PC-3 (cell line): ENCODE data around the gene ANXA6. TPM values are rescaled to one million over a fixed set of nuclear protein-coding genes. Genes with fewer than 3 reads are reported as not detected.

Source experiments
- ATAC-seq: fragments of 200-7000 bp; cut with Tn5 transposase; 2 replicates; pipeline ENCODE4 v1.9.1; 2020; ENCODE audit warnings: mild to moderate bottlenecking, moderate library complexity
- BruUV-seq: library from RNA; stranded (reverse); fragments of 400-500 nt; replicated peaks from 2 replicates; lab custom pipeline; 2021; lab: Mats Ljungman, UMichigan
- CTCF ChIA-PET: fragments of 300-600 bp; sonication (Branson Sonifier 250); formaldehyde crosslinking; loops from one replicate; lab custom pipeline; 2022; ENCODE audit warnings: antibody characterized with exemption; lab: Charles Lee
- POLR2A ChIA-PET: fragments of 300-600 bp; sonication (Branson Sonifier 250); formaldehyde crosslinking; loops from one replicate; lab custom pipeline; 2022; ENCODE audit warnings: antibody characterized with exemption; ENCODE audit not compliant: unreplicated experiment; lab: Charles Lee
- DNase-seq: peaks from one replicate; pipeline ENCODE4 v3.0.0-alpha.2; 2015
- H2AFZ ChIP-seq: fragments of 300-600 bp; sonication (generic); 2 replicates; pipeline ENCODE4 v1.6.0; 2016; ENCODE audit warnings: antibody characterized with exemption, low read length
- H3F3A ChIP-seq: fragments of 300-600 bp; sonication (generic); one replicate; pipeline ENCODE4 v1.6.0; 2017; ENCODE audit warnings: antibody characterized with exemption, low read length, control low read depth, mild to moderate bottlenecking; ENCODE audit not compliant: unreplicated experiment
- H3K27ac ChIP-seq: fragments of 300-600 bp; sonication (generic); 2 replicates; pipeline ENCODE4 v1.5.1; 2016; ENCODE audit warnings: mild to moderate bottlenecking, low read length
- H3K27me3 ChIP-seq: fragments of 300-600 bp; sonication (generic); 2 replicates; pipeline ENCODE4 v1.6.1; 2016; ENCODE audit warnings: low read length, mixed read lengths
- H3K36me3 ChIP-seq: fragments of 300-600 bp; sonication (generic); 2 replicates; pipeline ENCODE4 v1.6.1; 2016; ENCODE audit warnings: low read depth, mixed run types, low read length, mixed read lengths
- H3K4me1 ChIP-seq: fragments of 300-600 bp; sonication (generic); 2 replicates; pipeline ENCODE4 v1.5.1; 2016; ENCODE audit warnings: low read length; ENCODE audit not compliant: insufficient read depth
- H3K4me2 ChIP-seq: fragments of 300-600 bp; sonication (generic); 2 replicates; pipeline ENCODE4 v1.6.0; 2016; ENCODE audit warnings: low read length
- H3K4me3 ChIP-seq: fragments of 300-600 bp; sonication (generic); 2 replicates; pipeline ENCODE4 v1.5.1; 2016; ENCODE audit warnings: mild to moderate bottlenecking, low read length, mixed read lengths
- H3K79me2 ChIP-seq: fragments of 300-600 bp; sonication (generic); 2 replicates; pipeline ENCODE4 v1.6.1; 2017; ENCODE audit warnings: low read length, mixed read lengths
- H3K9ac ChIP-seq: fragments of 300-600 bp; sonication (generic); 2 replicates; pipeline ENCODE4 v1.6.0; 2016; ENCODE audit warnings: mild to moderate bottlenecking, low read length
- H3K9me2 ChIP-seq: fragments of 300-600 bp; sonication (generic); replicated peaks from 2 replicates; pipeline ENCODE4 v1.6.1; 2016; ENCODE audit warnings: mixed run types, low read length, mixed read lengths
- H3K9me3 ChIP-seq: fragments of 300-600 bp; sonication (generic); 2 replicates; pipeline ENCODE4 v1.6.1; 2016; ENCODE audit warnings: low read length, mixed read lengths
- H4K20me1 ChIP-seq: fragments of 300-600 bp; sonication (generic); 2 replicates; pipeline ENCODE4 v1.6.1; 2016; ENCODE audit warnings: low read length, mixed read lengths
- EZH2 ChIP-seq: fragments of 300-600 bp; sonication (generic); IDR thresholded peaks from one replicate; pipeline ENCODE4 v1.6.1; 2017; ENCODE audit warnings: antibody characterized with exemption, mild to moderate bottlenecking, low read length; ENCODE audit not compliant: unreplicated experiment
- EZH2phosphoT487 ChIP-seq: fragments of 300-600 bp; sonication (generic); IDR thresholded peaks from 2 replicates; pipeline ENCODE4 v1.6.1; 2018; ENCODE audit warnings: mild to moderate bottlenecking, antibody characterized with exemption, low read length, borderline replicate concordance
- intact Hi-C: fragments of 100-400 bp; cut with micrococcal nuclease; formaldehyde crosslinking; loops from 2 replicates; pipeline ENCODE4 v1.9.0; 2023
- total RNA-seq: library from RNA; depleted of rRNA; stranded (reverse); fragments of >200 nt; gene quantifications from 2 replicates; pipeline ENCODE4 v1.2.3, GENCODE V29; 2014
- TF ChIP-seq, protein P1 (sequence below): fragments of 300-600 bp; sonication (generic); conservative IDR thresholded peaks from 2 replicates; pipeline ENCODE4 v1.5.1; 2017; ENCODE audit warnings: antibody characterized with exemption, low read depth, mild to moderate bottlenecking, low read length

Gene ANXA6
- total RNA-seq, 1 experiment from 2014 or later, result 122 TPM

DNA sequence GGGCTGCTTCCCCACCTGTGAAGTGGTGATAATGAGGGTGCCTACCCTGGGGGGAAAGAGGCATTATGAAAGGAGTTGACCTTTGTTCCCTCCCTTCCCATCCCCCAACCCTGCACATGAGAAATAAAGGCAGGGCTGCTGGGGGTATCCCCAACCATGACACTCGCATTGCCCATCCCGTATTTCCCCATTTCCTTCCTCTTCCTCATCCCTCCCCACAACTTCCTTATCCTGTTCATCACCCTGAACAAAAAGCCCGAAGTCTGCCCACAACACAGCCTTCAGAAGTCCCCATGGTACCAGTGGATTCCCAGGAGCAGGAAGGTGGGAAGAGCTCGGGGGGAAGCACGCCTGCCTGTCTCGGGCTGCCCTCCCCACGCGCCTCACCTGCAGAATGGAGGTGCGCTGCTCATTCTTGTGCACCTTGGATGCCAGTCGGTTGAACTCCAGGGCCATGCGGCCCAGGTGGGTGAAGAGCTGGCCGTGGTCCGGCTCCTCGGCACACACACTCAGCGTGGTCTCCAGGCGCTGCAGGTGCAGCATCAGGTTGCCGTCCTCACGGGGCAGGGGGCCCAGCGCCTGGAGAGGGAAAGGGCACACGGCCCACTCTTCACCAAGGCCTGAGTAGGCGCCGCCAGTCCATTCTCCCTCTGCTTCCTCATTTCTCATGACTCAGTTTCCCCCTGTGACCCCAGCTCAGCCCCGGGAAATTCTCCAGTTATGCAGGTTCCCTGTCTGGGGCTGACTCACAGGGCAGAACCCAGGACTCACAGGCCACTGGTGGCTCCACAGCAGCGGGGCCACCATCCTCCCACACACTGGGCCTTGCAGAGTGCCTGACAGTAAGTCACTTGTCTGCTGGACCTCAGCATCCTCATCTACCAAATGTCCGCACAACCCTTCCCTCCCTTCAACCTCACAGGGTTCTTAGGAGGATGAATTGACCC is 100.9 kb downstream of the ANXA6 start:
- BruUV-seq, result no TSS peak
- Histone ChIP-seq H3K4me2 (no peak overlapping the region), H3K27me3 (no peaks in the 10 kb centered on the region), H3K27ac (no peak overlapping the region), H3K9ac (no peak overlapping the region), H3K9me2 (no peaks in the 10 kb centered on the region), H3F3A (no peaks in the 10 kb centered on the region), H3K9me3 (no peaks in the 10 kb centered on the region), H4K20me1 (no peaks in the 10 kb centered on the region), H3K4me1 (peaks cover 7% of the 10 kb centered on the region), H3K79me2 (no peaks in the 10 kb centered on the region), H3K4me3 (no peak overlapping the region), H3K36me3 (peaks cover 39% of the 10 kb centered on the region), H2AFZ (no peak overlapping the region)
- DNase-seq, result no peak
- intact Hi-C loops, result no loop called here
- no peak for TF ChIP-seq EZH2phosphoT487
- TF ChIP-seq, protein P1, sequence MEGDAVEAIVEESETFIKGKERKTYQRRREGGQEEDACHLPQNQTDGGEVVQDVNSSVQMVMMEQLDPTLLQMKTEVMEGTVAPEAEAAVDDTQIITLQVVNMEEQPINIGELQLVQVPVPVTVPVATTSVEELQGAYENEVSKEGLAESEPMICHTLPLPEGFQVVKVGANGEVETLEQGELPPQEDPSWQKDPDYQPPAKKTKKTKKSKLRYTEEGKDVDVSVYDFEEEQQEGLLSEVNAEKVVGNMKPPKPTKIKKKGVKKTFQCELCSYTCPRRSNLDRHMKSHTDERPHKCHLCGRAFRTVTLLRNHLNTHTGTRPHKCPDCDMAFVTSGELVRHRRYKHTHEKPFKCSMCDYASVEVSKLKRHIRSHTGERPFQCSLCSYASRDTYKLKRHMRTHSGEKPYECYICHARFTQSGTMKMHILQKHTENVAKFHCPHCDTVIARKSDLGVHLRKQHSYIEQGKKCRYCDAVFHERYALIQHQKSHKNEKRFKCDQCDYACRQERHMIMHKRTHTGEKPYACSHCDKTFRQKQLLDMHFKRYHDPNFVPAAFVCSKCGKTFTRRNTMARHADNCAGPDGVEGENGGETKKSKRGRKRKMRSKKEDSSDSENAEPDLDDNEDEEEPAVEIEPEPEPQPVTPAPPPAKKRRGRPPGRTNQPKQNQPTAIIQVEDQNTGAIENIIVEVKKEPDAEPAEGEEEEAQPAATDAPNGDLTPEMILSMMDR, result no peak
- no peak for TF ChIP-seq EZH2
- no peak for ATAC-seq
- ChIA-PET CTCF (no interaction called here), POLR2A (no interaction called here)

GRCh38 chr5:151055336-151055735 is 102.2 kb downstream of the ANXA6 start:
- BruUV-seq, result no TSS peak
- no peak overlapping the region for H3K4me3 ChIP-seq
- H2AFZ ChIP-seq, result no peak overlapping the region
- DNase-seq (no peak), ATAC-seq (no peak)
- no peaks in the 10 kb centered on the region for H4K20me1 ChIP-seq
- H3K4me1 ChIP-seq, result peaks cover 5% of the 10 kb centered on the region
- CTCF ChIA-PET, result interaction anchor here (0.6 kb wide), 1 partner anchor 60 kb away, joined by 3 read pairs; no protein-coding TSS in a partner anchor
- H3K27me3 ChIP-seq, result no peaks in the 10 kb centered on the region
- H3K9me3 ChIP-seq, result no peaks in the 10 kb centered on the region
- H3K79me2 ChIP-seq, result no peaks in the 10 kb centered on the region
- H3K36me3 ChIP-seq, result peaks cover 36% of the 10 kb centered on the region
- POLR2A ChIA-PET, result interaction anchor here (0.9 kb wide), 1 partner anchor 21 kb away, joined by 4 read pairs; no protein-coding TSS in a partner anchor
- no peak for TF ChIP-seq EZH2
- H3F3A ChIP-seq, result no peaks in the 10 kb centered on the region
- intact Hi-C loops, result loop anchor here (2.0 kb wide), 1 partner anchor 25 kb away; the partner anchor contains the start of gene TNIP1
- no peak overlapping the region for H3K27ac ChIP-seq
- no peak overlapping the region for H3K9ac ChIP-seq
- no peak overlapping the region for H3K4me2 ChIP-seq
- no peaks in the 10 kb centered on the region for H3K9me2 ChIP-seq

DNA sequence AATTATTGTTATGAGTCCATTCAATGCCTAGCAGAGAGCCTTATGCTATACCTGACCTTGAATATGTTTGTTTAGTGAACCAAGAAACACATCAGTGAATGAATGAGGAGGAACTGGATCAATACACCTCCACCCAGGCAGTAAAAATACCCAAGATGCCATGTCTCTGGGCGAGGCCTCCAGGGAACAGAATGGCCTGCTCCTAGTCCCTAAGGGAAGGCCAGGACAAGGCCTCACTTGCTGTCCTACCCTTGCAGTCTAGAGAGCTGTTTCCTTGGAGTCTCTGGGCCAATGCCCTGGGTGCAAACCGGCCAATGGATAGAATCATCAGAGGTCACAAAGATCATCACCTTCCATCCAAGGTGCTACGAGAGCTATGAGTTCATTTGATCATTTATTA is 102.9 kb downstream of the ANXA6 start:
- no peaks in the 10 kb centered on the region for H3K27me3 ChIP-seq
- H3K9me3 ChIP-seq, result no peaks in the 10 kb centered on the region
- intact Hi-C loops, result loop anchor here (2.0 to 5.0 kb wide), 2 partner anchors 26 to 108 kb away; partner anchors contain the start of gene TNIP1
- H3K9me2 ChIP-seq, result no peaks in the 10 kb centered on the region
- no peak overlapping the region for H3K27ac ChIP-seq
- H3K79me2 ChIP-seq, result no peaks in the 10 kb centered on the region
- H3K4me1 ChIP-seq, result no peaks in the 10 kb centered on the region
- H2AFZ ChIP-seq, result no peak overlapping the region
- H4K20me1 ChIP-seq, result no peaks in the 10 kb centered on the region
- ATAC-seq (peak; percentile 69), DNase-seq (peak; percentile 18)
- peaks cover 34% of the 10 kb centered on the region for H3K36me3 ChIP-seq
- ChIA-PET POLR2A (interaction anchor here (0.9 kb wide), 1 partner anchor 22 kb away, joined by 4 read pairs; no protein-coding TSS in a partner anchor), CTCF (interaction anchor here (0.5 to 1.3 kb wide), 2 partner anchors 61 to 138 kb away, joined by 3 read pairs; no protein-coding TSS in a partner anchor)
- no peak overlapping the region for H3K4me3 ChIP-seq
- no peak overlapping the region for H3K4me2 ChIP-seq
- no peak overlapping the region for H3K9ac ChIP-seq
- TF ChIP-seq EZH2phosphoT487 (no peak), EZH2 (no peak)
- TF ChIP-seq, protein P1, result no peak
- H3F3A ChIP-seq, result no peaks in the 10 kb centered on the region
- BruUV-seq, result no TSS peak
